GM19099 (cell line): ENCODE results near the gene PCSK5.

Source experiments
- POLR2A ChIP-seq: IDR thresholded peaks from 3 replicates; pipeline ENCODE4 v1.6.1; 2011; ENCODE audit warnings: low read depth; ENCODE audit not compliant: insufficient read length; ENCODE audit errors: extremely low read depth

Gene PCSK5

DNA sequence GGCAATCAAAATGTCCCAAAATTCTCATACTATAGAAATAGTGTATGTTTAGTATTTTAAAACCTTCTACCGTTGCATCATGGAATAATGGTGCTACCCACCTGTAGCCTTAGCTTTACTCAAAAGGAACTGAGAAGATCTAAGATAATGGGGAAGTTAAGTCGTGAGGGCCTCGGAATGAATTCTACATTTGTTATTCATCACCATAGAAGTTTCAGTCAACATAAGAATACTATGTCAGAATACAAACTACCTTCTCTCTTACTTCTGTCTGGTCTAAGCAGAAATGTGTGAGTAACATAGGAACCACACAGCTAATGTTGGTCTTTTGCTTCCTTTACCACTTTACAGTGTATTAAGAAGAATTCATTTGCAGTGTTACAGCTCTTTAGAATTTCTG is 460.5 kb downstream of the PCSK5 start:
- no peak for TF ChIP-seq POLR2A

DNA sequence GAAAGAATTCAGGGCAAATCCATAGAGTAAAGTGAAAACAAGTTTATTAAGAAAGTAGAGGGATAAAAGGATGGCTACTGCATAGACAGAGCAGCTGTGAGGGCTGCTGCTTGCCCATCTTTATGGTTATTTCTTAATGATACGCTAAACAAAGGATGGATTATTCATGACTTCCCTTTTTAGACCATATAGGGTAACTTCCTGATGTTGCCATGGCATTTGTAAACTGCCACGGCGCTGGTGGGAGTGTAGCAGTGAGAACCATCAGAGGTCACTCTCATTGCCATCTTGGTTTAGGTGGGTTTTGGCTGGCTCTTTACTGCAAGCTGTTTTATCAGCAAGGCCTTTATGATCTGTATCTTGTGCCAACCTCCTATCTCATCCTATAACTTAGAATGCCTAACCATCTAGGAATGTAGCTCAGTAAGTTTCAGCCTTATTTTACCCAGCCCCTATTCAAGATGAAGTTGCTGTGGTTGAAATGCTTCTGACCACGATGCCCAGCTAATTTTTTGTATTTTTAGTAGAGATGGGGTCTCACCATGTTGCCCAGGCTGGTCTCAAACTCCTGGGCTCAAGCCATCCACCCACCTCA is 461.6 kb downstream of the PCSK5 start:
- no peak for TF ChIP-seq POLR2A

GRCh38 chr9:76353280-76353679 is 462.8 kb downstream of the PCSK5 start:
- no peak for TF ChIP-seq POLR2A

- TF ChIP-seq POLR2A = no peak
These were observed 463.7 kb downstream of the PCSK5 start for GRCh38 chr9:76354221-76354620.

DNA sequence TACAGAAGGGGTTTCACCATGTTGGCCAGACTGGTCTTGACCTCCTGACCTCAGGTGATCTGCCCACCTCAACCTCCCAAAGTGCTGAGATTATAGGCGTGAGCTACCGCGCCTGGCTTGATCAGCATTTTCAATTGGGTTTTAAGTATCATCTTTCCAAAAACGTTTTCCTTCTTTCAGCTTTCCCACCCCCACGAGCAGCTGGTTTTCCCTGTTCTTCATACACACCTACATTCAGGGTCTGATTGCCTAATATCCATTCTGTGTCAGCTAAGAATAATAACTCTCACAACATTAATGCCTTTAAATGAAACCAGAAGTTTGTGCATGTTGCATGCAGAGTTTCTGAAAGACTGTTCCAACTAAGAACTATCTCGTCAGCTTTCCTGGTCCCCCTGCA is 465.4 kb downstream of the PCSK5 start:
- no peak for TF ChIP-seq POLR2A

DNA sequence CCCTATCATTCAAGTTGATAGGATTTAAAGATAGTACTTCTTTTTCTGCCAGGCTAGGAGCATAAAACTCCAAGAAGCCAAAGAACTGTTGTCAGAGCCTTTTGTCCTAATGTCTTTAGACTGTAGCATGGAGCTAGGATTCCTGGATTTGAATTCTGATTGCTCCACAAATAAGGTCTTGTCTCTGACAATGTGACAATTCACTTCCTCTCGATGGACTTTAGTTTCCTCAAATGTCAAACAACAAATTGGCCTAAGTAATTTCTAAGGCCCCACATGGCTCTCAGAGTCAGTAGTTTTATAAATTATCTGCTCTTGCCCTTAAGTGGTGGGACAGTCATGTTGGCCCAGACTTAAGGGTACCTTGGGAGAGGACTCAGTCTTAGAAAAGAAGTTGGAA is 467.1 kb downstream of the PCSK5 start:
- TF ChIP-seq POLR2A = no peak

- no peak for TF ChIP-seq POLR2A
These were observed 468.3 kb downstream of the PCSK5 start for GRCh38 chr9:76358628-76359280.

DNA sequence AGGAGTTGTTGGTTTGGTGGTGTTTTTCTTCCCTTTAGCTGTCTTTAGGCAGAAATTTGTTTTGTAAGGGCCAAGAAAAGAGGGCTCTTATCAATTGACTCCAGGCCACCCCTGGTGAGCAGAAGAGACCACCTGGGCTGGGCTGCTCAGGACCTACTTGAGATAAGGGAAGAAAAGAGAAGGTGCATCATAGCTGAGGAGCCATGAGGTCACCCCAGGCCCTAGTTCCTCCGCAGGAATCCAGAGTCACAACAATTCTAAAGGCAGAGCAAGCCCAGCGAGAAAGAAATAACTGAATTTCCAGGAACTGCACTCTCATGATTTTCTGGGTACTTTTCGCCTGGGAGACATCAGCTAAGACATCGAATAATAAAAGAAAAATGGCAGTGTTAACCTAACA is 468.9 kb downstream of the PCSK5 start:
- TF ChIP-seq POLR2A = no peak

GRCh38 chr9:76359766-76360165 is 469.3 kb downstream of the PCSK5 start:
- no peak for TF ChIP-seq POLR2A

GRCh38 chr9:76363032-76363395 is 472.5 kb downstream of the PCSK5 start:
- no peak for TF ChIP-seq POLR2A

GRCh38 chr9:76365028-76365427 is 474.6 kb downstream of the PCSK5 start:
- TF ChIP-seq POLR2A = no peak

GRCh38 chr9:76366275-76366674 is 475.8 kb downstream of the PCSK5 start:
- no peak for TF ChIP-seq POLR2A

GRCh38 chr9:76369583-76369982 is 479.1 kb downstream of the PCSK5 start:
- no peak for TF ChIP-seq POLR2A

- TF ChIP-seq POLR2A = no peak
These were observed 480.0 kb downstream of the PCSK5 start for GRCh38 chr9:76370396-76371023.

- no peak for TF ChIP-seq POLR2A
These were observed 481.4 kb downstream of the PCSK5 start for GRCh38 chr9:76371901-76372300.

GRCh38 chr9:76372336-76372735 is 481.9 kb downstream of the PCSK5 start:
- TF ChIP-seq POLR2A = no peak

DNA sequence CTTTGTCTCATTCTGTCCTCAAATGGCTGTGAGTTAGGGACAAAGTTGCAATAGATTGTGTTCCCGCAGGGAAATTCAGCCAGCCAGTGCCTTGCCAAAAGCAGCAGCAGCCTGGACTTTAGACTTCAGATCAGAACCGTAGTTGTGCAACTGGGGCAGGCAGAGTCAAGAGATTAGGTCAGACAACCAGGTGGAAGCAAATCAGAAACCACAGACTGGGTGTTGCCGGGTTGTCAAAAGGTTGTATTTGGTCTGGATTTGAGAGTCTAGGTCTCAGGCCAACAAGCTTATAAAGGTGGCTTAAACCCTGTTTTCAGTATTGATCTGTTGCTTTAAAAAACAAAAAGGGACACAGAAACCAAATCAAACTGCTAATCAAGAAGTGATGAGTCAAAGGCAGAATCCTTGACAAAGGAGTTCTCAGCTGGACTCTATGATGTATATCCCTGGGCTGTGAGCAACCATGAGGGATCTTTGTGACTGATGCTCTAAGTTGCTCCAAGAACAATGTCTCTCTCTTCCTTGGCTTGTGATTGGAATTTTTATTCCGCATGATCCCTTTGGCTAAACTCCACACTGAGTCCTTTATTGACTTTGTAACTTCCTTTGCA is 482.8 kb downstream of the PCSK5 start:
- TF ChIP-seq POLR2A = no peak
